COLO829 (cell line): Measurements from ENCODE around the gene RABL2B.
"Not testable (repeated sequence)": the region's sequence is repeated elsewhere in the genome, so short reads cannot be mapped to it uniquely, and the experiment has no call there.

ENCODE experiments used
- DNase-seq: peaks from one replicate; pipeline ENCODE4 v3.0.0; 2012; ENCODE audit warnings: low spot score

RABL2B gene

DNA sequence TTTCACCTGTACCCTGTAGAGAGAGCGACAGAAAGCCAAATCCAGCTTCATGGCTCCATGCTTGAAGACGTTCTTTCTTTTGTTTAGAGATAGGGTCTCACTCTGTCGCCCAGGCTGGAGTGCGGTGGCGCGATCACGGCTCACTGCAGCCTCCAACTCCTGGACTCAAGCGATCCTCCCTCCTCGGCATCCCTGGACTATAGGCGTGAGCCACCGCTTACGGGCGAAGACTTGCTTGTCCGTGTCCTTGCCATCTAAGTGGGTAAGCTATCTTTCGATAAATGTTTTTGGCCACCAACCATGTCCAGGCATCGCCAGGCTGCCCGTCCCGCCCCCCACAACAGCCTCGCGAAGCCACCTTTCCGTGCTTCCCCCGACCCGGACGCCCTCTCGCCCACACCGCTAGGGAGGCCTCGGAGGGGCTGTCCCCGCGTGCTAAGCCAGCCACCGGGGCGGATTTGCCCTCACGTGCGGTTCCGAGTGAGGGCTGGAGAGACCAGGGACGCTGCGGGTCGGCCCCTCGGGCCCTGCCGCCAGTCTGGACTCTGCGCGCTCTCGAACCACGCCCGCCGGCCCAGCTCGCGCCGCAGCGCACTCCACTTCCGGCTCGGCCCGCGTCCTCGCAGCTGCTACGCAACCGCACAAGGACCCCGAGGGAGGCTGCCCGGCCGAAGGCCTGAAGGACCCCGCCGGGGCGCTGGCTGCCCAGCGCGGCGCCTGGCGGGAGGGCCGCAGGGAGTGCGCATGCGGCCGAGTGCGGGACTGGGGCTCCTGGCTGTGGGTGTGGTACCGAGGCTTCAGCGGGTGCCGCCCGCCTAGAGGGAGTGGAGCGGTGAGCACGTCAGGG lies at the start of gene RABL2B:
Gene RABL2B, minus strand, starts transcription at position 604 of the 847 bp plus-strand sequence. CDS start 1,342 bp downstream, outside the sequence.
- DNase-seq, result peak; percentile 82

- DNase-seq, result not testable (repeated sequence)
Measured at GRCh38 chr22:50786936-50787335, 3.5 kb upstream of the RABL2B start.

DNA sequence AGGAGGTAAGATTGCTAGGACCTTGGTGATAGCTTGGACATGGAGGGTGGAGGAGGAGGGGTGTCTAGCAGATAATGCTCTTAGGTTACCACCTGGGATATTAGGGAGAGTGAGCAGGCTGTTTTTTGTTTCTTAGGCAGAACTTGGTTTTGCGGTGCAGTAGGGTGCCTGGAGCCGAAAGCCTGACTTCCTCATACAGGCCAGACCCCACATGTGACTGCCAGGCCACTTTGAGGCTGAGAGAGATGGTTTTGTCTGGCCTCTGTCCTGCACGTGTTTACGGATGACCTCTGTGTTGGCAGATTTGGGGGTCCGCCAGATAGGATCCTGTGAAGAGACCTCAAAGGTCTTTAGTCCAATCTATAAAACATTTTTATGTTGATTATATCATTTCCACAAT lies 1.9 kb upstream of the RABL2B start:
- DNase-seq, result not testable (repeated sequence)

DNA sequence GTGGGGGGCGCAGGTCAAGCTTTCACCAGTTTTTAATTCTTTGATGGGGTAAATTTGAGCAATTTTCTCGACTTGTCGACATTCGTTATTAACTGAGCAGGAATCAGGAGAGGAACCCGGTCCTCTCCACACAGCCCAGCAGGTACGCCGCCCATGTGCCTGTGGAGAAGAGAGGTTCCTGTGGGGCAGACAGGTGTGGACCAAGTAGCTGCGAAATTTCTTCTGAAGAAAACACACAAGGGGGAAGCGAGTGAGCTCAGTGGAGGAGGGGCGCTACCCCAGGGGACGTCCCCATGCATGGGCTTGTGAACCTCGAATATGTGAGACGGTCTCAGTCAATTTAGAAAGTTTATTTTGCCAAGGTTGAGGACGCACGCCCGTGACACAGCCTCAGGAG lies 442 bp upstream of the RABL2B start:
- not testable (repeated sequence) for DNase-seq

GRCh38 chr22:50782253-50782652 lies 1.2 kb downstream of the RABL2B start:
- DNase-seq, result not testable (repeated sequence)

DNA sequence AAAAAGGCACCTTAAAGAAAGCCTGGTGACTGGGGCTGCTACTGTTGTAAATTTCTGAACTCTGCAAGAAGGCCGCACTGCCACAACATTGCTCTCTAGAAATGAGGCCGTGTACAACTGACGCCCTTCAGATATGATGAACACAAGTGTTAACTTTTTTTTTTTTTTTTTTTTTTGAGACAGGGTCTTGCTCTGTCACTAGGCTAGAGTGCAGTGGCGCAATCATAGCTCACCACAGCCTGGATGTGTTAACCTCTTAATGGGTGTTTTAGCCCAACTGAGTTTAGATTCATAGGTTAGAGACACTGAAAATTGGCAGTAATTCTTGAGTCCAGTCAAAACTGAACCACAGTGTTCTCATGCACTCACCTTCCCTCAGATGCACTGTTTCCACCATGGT lies 3.2 kb downstream of the RABL2B start:
- DNase-seq, result not testable (repeated sequence)

DNA sequence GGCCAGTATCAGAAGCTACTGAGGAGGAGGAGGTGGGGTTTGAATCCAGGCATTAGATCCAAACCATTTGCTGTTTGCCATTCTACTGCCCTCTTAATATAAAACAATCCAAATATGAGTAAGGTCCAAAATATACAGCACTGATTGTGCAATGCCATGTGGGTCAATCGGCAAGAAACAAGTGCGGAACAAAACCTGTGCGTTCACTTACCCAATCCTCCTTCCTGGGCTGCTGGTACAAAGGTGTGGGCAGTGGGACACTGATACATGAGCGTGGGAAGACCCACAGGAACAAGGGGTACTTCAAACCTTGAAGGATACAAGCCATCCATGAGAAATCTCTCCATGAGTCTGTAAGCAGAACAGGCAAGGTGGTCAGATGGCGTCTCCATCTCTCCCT lies 5.8 kb downstream of the RABL2B start:
- DNase-seq, result not testable (repeated sequence)

GRCh38 chr22:50775132-50775531 lies 8.3 kb downstream of the RABL2B start:
- not testable (repeated sequence) for DNase-seq

DNA sequence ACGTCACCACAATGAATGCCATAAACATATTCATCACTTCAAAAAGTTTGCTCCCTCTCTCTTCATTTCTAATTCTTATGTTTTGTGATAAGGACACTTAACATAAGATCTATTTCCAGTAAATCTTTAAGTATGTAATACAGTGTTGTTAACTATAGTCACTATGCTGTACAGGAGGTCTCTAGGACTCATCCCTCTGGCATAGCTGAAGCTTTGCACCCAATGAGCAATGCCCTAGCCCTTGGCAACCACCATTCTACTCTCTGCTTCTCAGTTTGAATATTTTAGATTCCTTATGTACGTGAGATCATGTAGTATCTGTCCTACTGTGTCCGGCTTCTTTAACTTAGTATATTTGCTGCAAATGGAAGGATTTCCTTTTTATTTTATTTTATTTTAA lies 19.1 kb downstream of the RABL2B start:
- not testable (repeated sequence) for DNase-seq

DNA sequence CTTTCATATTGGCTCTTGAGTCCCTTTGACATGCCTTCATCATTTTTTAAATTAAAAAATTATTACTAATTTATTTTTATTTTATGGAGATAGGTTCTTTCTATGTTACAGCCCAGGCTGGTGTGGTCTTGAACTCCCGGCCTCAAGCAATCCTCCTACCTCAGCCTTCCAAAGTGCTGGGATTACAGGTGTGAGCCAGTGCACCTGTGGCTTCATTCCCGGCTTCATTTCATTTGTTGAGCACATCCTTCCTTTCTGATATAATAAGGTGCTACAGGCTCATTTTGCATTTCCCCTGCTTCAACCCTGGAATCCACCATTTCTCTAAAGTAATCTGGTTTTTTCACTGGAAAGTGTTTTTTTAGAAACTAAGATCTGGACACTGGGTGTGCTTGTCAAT lies 21.6 kb downstream of the RABL2B start:
- DNase-seq, result not testable (repeated sequence)

DNA sequence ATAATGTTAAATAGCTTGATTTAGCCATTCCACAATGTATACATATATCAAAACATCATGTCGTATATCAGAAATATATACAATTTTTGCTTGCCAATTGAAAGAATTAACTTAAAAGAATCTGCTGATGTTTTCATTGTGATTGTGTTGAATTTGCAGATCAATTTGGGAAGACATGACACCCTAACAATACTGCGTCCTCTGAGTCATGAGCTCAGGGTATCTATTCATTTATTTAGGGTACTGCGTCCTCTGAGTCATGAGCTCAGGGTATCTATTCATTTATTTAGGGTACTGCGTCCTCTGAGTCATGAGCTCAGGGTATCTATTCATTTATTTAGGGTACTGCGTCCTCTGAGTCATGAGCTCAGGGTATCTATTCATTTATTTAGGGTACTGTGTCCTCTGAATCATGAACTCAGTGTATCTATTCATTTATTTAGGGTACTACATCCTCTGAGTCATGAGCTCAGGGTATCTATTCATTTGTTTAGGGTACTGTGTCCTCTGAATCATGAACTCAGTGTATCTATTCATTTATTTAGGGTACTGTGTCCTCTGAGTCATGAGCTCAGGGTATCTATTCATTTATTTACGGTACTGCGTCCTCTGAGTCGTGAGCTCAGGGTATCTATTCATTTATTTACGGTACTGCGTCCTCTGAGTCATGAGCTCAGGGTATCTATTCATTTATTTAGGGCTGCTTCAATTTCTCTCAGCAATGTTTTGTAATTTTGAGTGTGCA lies 23.7 kb downstream of the RABL2B start:
- not testable (repeated sequence) for DNase-seq

DNA sequence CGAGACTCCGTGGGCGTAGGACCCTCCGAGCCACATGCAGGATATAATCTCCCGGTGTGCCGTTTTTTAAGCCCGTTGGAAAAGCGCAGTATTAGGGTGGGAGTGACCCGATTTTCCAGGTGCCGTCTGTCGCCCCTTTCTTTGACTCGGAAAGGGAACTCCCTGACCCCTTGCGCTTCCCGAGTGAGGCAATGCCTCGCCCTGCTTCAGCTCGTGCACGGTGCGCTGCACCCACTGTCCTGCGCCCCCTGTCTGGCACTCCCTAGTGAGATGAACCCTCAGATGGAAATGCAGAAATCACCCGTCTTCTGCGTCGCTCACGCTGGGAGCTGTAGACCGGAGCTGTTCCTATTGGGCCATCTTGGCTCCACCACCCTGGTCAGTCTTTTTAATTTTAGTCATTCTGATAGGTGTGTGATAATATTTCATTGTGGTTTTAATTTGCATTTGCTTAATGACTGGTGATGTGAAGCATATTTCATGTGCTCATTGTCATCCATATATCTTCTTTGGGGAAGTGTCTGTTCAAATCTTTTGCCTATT lies 26.4 kb downstream of the RABL2B start:
- DNase-seq, result not testable (repeated sequence)

DNA sequence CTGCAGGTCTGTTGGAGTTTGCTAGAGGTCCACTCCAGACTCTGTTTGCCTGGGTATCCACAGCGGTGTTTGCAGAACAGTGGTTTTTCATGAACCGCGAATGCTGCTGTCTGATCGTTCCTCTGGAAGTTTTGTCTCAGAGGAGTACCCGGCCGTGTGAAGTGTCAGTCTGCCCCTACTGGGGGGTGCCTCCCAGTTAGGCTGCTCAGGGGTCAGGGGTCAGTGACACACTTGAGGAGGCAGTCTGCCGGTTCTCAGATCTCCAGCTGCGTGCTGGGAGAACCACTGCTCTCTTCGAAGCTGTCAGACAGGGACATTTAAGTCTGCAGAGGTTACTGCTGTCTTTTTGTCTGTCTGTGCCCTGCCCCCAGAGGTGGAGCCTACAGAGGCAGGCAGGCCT lies 27.0 kb downstream of the RABL2B start:
- DNase-seq, result not testable (repeated sequence)

DNA sequence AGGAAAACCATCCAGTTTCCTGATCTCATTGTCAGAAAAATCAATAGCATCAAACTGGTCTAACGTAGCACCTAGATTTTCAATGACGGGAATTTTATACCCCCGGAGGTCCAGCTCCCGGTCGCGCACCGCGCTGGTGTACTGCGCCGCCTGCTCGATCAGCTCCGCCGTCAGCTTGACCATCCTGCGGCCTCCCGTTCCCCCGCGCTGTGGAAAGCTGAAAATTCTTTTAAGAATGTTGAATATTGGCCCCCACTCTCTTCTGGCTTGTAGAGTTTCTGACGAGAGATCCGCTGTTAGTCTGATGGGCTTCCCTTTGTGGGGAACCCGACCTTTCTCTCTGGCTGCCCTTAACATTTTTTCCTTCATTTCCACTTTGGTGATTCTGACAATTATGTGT lies 28.2 kb downstream of the RABL2B start:
- not testable (repeated sequence) for DNase-seq

GRCh38 chr22:50749302-50750074 lies 33.9 kb downstream of the RABL2B start:
- DNase-seq, result not testable (repeated sequence)

DNA sequence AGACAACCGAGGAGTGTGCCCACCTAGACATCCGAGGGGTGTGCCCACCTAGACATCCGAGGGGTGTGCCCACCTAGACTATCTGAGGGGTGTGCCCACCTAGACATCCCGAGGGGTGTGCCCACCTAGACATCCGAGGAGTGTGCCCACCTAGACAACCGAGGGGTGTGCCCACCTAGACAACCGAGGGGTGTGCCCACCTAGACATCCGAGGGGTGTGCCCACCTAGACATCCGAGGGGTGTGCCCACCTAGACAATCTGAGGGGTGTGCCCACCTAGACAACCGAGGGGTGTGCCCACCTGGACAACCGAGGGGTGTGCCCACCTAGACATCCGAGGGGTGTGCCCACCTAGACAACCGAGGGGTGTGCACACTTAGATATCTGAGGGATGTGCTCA lies 34.8 kb downstream of the RABL2B start:
- not testable (repeated sequence) for DNase-seq

DNA sequence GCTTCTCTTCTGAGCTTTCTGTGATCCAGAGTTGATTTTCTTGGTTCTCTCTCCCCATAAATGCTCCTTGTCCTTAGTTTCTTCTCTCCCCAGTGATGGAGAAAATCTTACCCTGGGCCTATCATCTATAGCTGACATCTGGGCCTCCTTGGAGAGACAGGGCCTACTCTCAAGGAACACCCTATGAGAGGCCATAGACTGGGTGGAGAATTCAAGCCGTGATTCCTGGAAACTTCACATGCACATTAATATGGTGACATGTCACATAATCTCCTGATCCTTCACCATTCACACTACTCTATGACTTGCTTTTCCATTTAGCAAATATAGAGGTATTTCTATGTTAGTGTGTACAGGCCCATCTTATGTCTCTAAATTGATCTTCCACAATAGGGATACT lies 35.9 kb downstream of the RABL2B start:
- DNase-seq, result not testable (repeated sequence)

DNA sequence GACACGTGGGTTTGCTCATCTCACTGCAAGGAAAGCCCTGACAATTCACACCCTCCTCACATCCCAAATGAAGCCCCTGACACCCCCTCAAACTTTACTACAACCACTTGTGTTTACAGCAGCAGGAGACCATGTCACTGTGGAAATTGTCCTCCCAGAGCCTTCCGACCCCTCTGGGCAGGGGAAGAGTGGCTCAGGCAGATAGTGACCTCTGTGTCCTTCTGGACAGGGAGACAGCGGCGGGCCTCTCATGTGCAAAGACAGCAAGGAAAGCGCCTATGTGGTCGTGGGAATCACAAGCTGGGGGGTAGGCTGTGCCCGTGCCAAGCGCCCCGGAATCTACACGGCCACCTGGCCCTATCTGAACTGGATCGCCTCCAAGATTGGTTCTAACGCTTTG lies 39.0 kb downstream of the RABL2B start:
- DNase-seq, result not testable (repeated sequence)

DNA sequence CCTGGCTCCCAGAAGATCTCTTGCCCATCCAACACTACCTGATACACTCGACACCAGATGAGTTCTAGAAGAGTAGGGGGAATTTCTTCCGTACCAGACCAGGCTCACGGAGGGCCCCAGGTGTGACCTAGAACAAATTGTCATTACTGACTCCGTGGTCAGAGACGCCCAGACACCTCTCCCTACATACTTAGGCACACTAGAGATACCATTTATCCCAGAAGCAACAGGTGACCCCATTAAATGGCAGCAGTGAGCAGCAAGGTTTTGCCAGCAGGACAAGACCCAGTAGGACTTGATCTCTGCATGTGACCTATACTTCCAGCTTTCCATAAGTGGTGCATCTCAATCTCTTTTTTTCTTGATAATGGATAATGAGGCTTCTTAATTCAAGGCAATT lies 42.7 kb downstream of the RABL2B start:
- DNase-seq, result not testable (repeated sequence)

GRCh38 chr22:50739894-50740293 lies 43.5 kb downstream of the RABL2B start:
- no peak for DNase-seq

DNA sequence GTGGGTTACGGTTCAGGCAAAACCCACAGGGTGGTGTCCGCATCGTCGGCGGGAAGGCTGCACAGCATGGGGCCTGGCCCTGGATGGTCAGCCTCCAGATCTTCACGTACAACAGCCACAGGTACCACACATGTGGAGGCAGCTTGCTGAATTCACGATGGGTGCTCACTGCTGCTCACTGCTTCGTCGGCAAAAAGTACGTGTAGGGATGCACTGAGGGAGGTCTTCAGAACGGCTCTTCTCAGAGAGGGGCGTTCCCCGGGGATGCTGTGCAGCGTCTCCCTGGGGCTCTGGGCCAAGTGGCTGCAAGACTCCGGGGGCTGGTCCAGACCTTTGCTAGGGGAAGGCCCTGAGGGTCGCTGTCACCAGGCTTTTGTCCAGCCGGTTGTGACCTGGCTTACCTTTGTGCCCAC lies 44.2 kb downstream of the RABL2B start:
- no peak for DNase-seq

- DNase-seq, result no peak
Measured at GRCh38 chr22:50738649-50739227, 44.7 kb downstream of the RABL2B start.
